ENCODE measurements around the gene TEX12. TPM values are rescaled to one million over a fixed set of nuclear protein-coding genes. Genes with fewer than 3 reads are reported as not detected.
A peak's percentile ranks its signal among the peaks of the same experiment; 100 is the strongest.
"Not testable (repeated sequence)": the region's sequence is repeated elsewhere in the genome, so short reads cannot be mapped to it uniquely, and the experiment has no call there.

TEX12 gene
- total RNA-seq, result under 0.01 TPM in 1 of 2 replicates, not detected in the other

- no peak for DNase-seq (ENCODE audit: low read depth in 2 of 2)
Observed at GRCh38 chr11:112167145-112167544, at the start of gene TEX12. Gene TEX12 (plus strand): TSS chr11:112167372. CDS start chr11:112169269, 1,897 bp downstream.

- no peak for DNase-seq (ENCODE audit: low read depth in 2 of 2)
Observed at GRCh38 chr11:112118176-112118575, 49.0 kb upstream of the TEX12 start.

- no peak for DNase-seq (ENCODE audit: low read depth in 2 of 2)
Observed at GRCh38 chr11:112121981-112122615, 45.1 kb upstream of the TEX12 start.

- no peak for DNase-seq (ENCODE audit: low read depth in 2 of 2)
Observed at GRCh38 chr11:112123129-112123528, 44.0 kb upstream of the TEX12 start.

- no peak for DNase-seq (ENCODE audit: low read depth in 2 of 2)
Observed at GRCh38 chr11:112127056-112127455, 40.1 kb upstream of the TEX12 start.

GRCh38 chr11:112128483-112129121 is 38.6 kb upstream of the TEX12 start:
- peak; percentile 58 to 75 for DNase-seq (ENCODE audit: low read depth in 2 of 2)

GRCh38 chr11:112129656-112130055 is 37.5 kb upstream of the TEX12 start:
- DNase-seq (ENCODE audit: low read depth in 2 of 2), result no peak

- DNase-seq (ENCODE audit: low read depth in 2 of 2), result no peak
Observed at GRCh38 chr11:112132737-112133136, 34.4 kb upstream of the TEX12 start.

GRCh38 chr11:112134473-112134872 is 32.7 kb upstream of the TEX12 start:
- peak in 1 of 2 donors; percentile 8 for DNase-seq (ENCODE audit: low read depth in 2 of 2)

- DNase-seq (ENCODE audit: low read depth in 2 of 2), result no peak
Observed at GRCh38 chr11:112143597-112143996, 23.6 kb upstream of the TEX12 start.

- DNase-seq (ENCODE audit: low read depth in 2 of 2), result peak in 1 of 2 donors; percentile 3
Observed at GRCh38 chr11:112150517-112150916, 16.7 kb upstream of the TEX12 start.

- no peak for DNase-seq (ENCODE audit: low read depth in 2 of 2)
Observed at GRCh38 chr11:112156153-112156955, 10.8 kb upstream of the TEX12 start.

GRCh38 chr11:112156956-112157766 is 10.0 kb upstream of the TEX12 start:
- DNase-seq (ENCODE audit: low read depth in 2 of 2), result peak; percentile 46 to 94

GRCh38 chr11:112159098-112160065 is 7.8 kb upstream of the TEX12 start:
- no peak for DNase-seq (ENCODE audit: low read depth in 2 of 2)

- DNase-seq (ENCODE audit: low read depth in 2 of 2), result no peak
Observed at GRCh38 chr11:112160091-112160848, 6.9 kb upstream of the TEX12 start.

GRCh38 chr11:112161012-112161411 is 6.2 kb upstream of the TEX12 start:
- no peak for DNase-seq (ENCODE audit: low read depth in 2 of 2)

GRCh38 chr11:112162200-112162599 is 5.0 kb upstream of the TEX12 start:
- DNase-seq (ENCODE audit: low read depth in 2 of 2), result not testable (repeated sequence)

GRCh38 chr11:112162761-112163546 is 4.2 kb upstream of the TEX12 start:
- DNase-seq (ENCODE audit: low read depth in 2 of 2), result no peak

Data from lung microvascular endothelial cell (primary cell).